H4 (cell line): ENCODE results near the gene ERBB2. TPM values are rescaled to one million over a fixed set of nuclear protein-coding genes. Genes with fewer than 3 reads are reported as not detected.
"Not testable (repeated sequence)": the region's sequence is repeated elsewhere in the genome, so short reads cannot be mapped to it uniquely, and the experiment has no call there.

Source experiments
- DNase-seq: peaks from one replicate; pipeline ENCODE4 v3.0.0-alpha.2; 2015; ENCODE audit warnings: low spot score
- total RNA-seq: library from RNA; depleted of rRNA; stranded (reverse); fragments of >200 nt; shearing (Covaris generic); gene quantifications from 2 replicates; pipeline ENCODE4 v1.2.3, GENCODE V29; 2014; rRNA removed

The ERBB2 gene
- total RNA-seq, 1 experiment from 2014 or later: 10.1 TPM

- no peak for DNase-seq
Measured at GRCh38 chr17:39763051-39763820, 63.4 kb downstream of the ERBB2 start.

GRCh38 chr17:39764171-39764570 is 64.3 kb downstream of the ERBB2 start:
- not testable (repeated sequence) for DNase-seq

- DNase-seq: no peak
Measured at GRCh38 chr17:39765175-39765574, 65.3 kb downstream of the ERBB2 start.

- no peak for DNase-seq
Measured at GRCh38 chr17:39765766-39766165, 65.9 kb downstream of the ERBB2 start.

- DNase-seq: no peak
Measured at GRCh38 chr17:39767147-39767546, 67.3 kb downstream of the ERBB2 start.

GRCh38 chr17:39769974-39770587 is 70.2 kb downstream of the ERBB2 start:
- peak; percentile 89 for DNase-seq

- DNase-seq: no peak
Measured at GRCh38 chr17:39772415-39772814, 72.6 kb downstream of the ERBB2 start.

- DNase-seq: no peak
Measured at GRCh38 chr17:39772987-39773934, 73.4 kb downstream of the ERBB2 start.

- no peak for DNase-seq
Measured at GRCh38 chr17:39774047-39774446, 74.2 kb downstream of the ERBB2 start.

- DNase-seq: no peak
Measured at GRCh38 chr17:39775031-39775430, 75.2 kb downstream of the ERBB2 start.

GRCh38 chr17:39776252-39776651 is 76.4 kb downstream of the ERBB2 start:
- DNase-seq: no peak

- DNase-seq: no peak
Measured at GRCh38 chr17:39777534-39778365, 77.9 kb downstream of the ERBB2 start.

Other genes starting within 250 kb of the ERBB2 start
- 12.8 and 14.2 TPM in 2 replicates for gene MED1, start 248.8 kb upstream of the ERBB2 start, total RNA-seq
- 15.5 and 16.4 TPM in 2 replicates for gene CDK12, start 238.6 kb upstream of the ERBB2 start, total RNA-seq
- 0.02 TPM in 1 of 2 replicates, not detected in the other for gene NEUROD2, start 92.1 kb upstream of the ERBB2 start, total RNA-seq
- gene PPP1R1B, start 73.1 kb upstream of the ERBB2 start, total RNA-seq: not detected in 2 replicates
- 20.7 and 22.9 TPM in 2 replicates for gene STARD3, start 62.9 kb upstream of the ERBB2 start, total RNA-seq
- gene TCAP, start 34.7 kb upstream of the ERBB2 start, total RNA-seq: 0.81 TPM in 1 of 2 replicates, not detected in the other
- not detected in 2 replicates for gene PNMT, start 31.6 kb upstream of the ERBB2 start, total RNA-seq
- gene PGAP3, start 12.0 kb upstream of the ERBB2 start, total RNA-seq: 10.9 and 11.4 TPM in 2 replicates
- 91.9 and 99.5 TPM in 2 replicates for gene MIEN1, start 30.5 kb downstream of the ERBB2 start, total RNA-seq
- gene GRB7, start 37.9 kb downstream of the ERBB2 start, total RNA-seq: 0.41 TPM in 1 of 2 replicates, not detected in the other
- 0.04 TPM in 1 of 2 replicates, not detected in the other for gene IKZF3, start 164.2 kb downstream of the ERBB2 start, total RNA-seq
- gene ZPBP2, start 168.1 kb downstream of the ERBB2 start, total RNA-seq: not detected in 2 replicates
- 0.10 TPM in 1 of 2 replicates, not detected in the other for gene GSDMB, start 218.6 kb downstream of the ERBB2 start, total RNA-seq
- gene ORMDL3, start 227.5 kb downstream of the ERBB2 start, total RNA-seq: 21.8 and 24.0 TPM in 2 replicates
- not detected in 2 replicates for gene LRRC3C, start 227.7 kb downstream of the ERBB2 start, total RNA-seq